ENCODE data around the gene HEATR5A.
"Not testable (repeated sequence)": the region's sequence is repeated elsewhere in the genome, so short reads cannot be mapped to it uniquely, and the experiment has no call there.

The HEATR5A gene

DNA sequence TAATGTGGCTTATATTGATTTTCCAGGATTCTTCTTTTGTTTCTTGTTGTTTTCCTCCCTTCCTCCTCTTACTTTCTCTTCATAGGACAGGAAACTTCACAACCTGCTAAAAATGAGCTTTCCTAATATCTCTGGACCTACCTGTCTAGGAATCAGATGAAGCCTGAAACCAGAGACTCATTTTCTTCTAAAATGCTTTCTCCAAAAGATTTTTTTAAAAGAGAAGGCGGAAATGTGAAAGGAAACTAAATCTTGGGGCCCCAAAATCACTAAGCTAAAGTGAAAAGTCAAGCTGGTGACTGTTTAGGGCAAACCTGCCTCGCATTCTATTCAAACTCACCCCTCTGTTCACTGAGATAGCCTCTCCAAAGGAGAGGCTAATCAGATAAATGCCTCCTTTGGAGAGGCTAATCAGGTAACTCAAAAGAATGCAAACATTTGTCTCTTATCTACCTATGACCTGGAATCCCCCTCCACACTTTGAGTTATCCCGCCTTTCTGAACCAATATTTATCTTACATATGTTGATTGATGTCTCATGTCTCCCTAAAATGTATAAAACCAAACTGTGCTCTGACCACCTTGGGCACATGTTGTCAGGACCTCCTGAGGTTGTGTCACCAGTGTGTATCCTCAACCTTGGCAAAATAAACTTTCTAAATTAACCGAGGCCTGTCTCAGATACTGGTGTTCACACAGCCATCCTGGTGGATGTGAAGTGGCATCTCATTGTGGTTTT lies 140.0 kb downstream of the HEATR5A start:
- DNase-seq, result no peak

DNA sequence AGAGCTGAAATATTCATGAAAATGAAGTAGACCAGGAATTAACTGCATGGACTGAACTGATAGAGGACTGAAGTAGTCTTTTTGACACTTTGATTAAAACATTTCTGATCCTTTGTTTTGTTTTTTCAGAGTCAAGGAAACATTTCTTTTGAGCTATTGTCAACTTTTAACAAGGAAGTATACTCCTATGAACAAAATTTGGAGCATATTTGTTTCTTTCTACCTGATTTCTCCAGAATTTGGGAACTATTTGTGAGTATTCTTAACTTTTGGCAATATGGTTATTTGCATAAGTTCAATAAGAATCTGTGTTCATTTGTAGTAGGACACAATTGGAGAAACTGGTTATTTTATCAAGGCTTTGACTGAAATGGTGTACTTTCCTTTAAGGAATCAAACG lies 141.5 kb downstream of the HEATR5A start:
- no peak for DNase-seq

DNA sequence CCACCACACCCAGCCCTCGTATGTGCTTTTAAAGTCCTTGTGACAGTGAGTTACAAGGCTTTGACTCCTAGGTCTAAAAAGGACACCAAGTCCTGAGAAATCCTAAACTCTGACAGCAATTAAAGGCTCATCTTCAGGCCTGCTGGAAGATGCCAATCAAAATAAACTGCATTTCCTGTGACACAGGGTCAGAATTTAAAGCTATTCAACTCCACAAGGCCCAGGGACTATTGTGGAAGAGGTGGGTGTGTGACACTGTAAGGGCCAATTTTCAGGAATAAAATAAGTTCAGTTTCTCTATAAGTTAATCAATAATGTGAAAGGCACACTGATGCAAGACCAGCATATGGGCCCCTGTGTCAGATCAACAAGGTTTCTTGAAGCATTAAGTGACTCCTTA lies 143.3 kb downstream of the HEATR5A start:
- DNase-seq, result no peak

DNA sequence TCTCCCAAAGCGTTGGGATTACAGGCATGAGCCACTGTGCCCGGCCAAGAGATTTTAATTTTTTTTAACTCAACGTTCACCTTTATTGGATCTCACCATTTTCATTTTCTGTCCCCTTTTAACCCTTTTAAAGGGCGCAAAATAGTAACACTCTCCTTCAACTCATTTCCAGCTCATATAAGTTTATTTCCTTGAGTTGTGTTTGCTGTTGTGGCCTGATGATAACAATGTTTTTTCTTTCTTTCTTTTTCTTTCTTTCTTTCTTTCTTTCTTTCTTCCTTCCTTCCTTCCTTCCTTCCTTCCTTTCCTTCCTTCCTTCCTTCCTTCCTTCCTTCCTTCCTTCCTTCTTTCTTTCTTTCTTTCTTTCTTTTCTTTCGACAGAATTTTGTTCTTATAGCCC lies 143.9 kb downstream of the HEATR5A start:
- not testable (repeated sequence) for DNase-seq

DNA sequence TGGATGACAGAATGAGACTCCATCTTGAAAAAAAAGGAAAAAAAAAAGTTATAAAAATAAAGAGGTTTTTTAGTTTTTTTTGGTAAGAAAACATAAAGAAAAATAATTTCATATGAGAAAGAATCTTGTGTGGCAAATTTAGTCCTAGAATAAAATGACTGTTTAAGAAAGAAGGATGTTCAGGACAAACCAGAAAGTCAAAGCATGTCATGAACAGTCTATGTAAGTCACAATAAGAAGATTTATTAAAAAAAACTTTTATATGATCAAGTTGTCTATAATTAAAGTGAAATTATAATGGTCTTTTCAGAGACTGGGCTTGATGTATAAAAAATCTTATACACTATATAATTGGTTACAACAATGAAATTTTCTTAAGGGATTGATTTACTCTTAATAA lies 144.6 kb downstream of the HEATR5A start:
- DNase-seq, result no peak

DNA sequence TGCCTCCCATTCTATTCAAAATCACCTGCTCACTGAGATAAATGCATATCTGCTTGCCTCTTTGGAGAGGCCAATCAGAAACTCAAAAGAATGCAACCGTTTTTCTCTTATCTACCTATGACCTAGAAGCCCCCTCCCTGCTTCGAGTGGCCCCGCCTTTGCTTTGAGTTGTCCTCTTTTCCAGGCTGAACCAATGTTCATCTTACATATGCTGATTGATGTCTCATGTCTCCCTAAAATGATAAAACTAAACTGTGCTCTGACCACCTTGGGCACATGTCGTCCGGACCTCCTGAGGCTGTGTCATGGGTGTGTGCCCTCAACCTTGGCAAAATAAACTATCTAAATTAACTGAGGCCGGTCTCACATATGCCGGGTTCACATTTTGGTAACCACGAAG lies 148.7 kb downstream of the HEATR5A start:
- no peak for DNase-seq

DNA sequence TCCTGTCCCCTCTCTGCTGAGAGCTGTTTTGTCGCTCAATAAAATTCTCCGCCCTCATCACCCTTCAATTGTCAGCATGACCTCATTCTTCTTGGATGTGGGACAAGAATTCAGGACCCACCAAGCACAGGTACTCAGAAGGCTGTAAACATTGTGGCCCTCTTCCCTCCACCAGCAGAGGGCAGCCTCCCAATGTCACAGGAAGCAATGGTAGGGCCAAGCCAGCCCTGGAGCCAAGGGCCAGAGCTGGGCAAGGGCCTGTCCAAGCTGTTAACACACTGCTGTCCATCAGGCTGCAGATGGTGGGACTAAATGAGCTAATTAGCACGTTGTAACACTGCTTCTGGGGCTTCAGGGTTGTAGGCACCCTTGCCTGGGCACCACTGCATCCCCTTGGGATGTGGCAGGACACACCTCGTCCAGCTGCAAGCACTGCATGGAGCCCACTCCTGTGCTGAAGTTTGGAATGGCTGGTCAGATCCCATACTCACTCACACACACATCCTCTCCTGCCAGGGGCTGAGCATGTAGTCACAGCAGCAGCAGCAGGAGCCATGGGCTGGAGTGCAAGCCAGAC lies 150.1 kb downstream of the HEATR5A start:
- DNase-seq, result peak; percentile 54

DNA sequence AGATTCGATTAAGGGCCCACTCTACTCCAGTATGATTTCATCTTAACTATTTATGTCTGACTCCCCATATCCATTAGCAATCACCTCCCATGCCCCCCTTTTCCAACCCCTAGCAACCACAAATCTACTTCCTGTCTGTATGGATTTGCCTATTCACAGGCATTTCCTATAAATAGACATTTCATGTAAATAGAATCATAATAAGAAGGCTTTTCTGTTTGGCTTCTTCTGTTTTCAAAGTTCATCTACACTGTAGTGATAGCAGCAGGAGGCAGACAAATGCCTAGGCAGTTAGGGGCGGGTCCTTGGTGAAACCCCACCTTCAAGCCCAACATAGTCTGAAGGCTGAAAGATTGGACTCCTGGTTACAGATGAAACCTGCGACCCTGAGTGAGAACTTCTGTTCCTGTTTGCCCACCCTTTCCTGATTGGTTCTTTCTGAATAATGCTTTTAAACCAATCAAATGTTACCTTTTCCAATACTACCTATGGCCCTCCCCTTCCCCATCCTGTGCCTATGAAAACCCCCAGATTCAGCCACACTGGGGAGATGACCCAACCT lies 150.6 kb downstream of the HEATR5A start:
- no peak for DNase-seq

DNA sequence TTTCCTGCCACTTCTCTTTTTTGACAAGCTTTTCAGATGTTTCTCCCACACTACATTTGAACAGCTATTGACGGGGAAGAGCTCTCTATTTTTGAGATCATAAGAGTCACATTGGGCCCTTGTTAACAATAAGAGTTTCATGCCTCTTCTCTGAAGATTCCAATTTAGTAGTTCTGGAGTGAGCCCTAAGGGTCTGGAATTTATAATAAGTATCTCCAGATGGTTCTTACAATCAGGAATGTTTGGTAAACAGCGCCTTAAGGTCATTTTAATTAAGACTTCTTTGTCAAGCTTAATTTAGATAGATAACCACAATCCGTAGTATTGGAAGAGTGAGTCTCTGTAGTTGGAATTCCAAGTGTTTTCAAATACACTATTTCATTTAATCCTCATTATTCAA lies 152.1 kb downstream of the HEATR5A start:
- DNase-seq, result no peak

DNA sequence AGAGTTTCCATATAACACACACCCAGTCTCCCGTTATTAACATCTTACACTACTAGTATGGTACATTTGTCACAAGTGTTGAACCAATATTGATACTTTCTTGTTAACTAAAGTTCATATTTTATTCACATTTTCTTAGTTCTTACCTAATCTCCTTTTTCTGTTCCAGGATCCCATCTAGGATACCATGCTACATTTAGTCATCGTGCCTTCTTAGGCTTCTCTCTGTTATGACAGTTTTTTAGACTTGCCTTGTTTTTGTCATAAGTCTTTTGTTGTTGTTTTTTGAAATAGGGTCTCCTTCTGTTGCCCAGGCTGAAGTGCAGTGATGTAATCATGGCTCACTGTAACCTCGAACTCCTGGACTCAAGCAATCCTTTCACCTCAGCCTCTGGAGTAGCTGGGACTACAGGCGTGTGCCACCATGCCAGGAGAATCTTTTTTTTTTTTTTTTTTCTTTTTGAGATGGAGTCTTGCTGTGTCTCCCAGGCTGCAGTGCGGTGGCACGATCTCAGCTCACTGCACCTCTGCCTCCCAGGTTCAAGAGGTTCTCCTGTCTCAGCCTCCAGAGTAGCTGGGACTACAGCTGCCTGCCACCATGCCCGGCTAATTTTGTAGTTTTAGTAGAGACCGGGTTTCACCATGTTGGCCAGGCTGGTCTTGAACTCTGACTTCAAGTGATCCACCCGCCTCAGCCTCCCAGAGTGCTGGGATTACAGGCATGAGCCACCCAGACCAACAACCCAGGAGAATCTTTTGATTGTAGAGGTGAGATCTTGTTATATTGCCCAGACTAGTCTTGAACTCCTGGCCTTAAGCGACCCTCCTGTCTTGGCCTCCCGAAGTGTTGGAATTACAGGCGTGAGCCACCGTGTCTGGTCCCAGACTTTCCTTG lies 153.7 kb downstream of the HEATR5A start:
- no peak for DNase-seq

DNA sequence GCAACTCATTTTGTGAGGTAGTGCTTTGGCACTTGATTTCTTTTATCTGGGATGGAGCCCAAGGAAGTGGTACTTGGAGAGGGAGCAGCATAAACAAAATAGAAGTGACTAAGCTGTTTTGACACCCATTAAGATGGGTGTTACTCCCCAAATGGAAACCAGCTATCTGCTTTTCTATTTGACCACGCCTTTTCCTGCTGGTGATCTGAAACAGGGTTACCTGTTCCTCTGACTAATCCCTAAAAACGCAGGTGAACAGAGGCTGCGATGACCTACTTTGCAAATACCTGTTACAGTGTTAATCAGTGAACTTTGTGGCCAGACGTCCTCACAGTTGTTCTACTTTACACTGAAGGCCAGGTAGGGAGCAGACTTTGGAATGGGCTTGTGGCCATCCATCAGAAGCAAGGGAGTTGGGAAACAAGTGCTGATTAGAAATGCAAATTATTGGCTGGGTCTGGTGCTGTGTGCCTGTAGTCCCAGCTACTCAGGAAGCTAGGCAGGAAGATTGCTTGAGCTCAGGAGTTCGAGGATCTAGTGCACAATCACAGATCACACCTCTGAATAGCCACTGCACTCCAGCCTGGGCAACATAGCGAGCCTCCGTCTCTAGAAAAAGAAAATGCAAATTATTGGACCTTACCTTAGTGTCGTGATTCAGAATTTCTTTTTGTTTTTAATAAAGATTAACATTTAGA lies 154.5 kb downstream of the HEATR5A start:
- no peak for DNase-seq

DNA sequence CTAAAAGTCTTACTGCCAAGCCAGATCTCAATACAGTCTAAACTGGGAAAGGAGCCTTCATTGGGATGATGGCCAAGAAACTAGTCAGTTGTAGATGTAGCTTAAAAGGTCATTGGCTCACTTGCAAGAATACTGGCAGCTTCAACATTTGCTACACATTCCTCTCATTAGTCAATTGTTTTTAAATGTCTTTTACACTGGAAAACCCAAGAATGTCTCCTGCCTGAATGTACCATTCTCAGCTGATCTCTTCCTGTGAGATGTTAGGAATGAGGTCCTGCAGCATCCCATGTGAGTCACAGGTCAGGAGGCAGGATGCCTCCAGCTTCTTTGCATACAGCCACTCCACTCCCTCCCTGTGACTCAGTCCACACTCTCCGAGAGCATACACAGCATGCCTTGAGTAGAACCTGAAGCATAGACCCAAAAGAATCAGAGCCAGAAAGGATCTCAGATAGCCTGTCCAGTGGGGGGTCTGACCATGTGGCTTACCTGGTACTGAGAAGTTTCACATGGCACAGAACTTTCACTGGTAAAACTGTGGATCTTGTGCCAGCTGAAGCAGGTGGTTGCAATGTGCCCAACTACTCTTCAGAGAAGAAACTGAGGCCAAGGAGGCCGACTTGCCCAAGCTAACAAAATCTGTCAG lies 156.7 kb downstream of the HEATR5A start:
- DNase-seq, result no peak

DNA sequence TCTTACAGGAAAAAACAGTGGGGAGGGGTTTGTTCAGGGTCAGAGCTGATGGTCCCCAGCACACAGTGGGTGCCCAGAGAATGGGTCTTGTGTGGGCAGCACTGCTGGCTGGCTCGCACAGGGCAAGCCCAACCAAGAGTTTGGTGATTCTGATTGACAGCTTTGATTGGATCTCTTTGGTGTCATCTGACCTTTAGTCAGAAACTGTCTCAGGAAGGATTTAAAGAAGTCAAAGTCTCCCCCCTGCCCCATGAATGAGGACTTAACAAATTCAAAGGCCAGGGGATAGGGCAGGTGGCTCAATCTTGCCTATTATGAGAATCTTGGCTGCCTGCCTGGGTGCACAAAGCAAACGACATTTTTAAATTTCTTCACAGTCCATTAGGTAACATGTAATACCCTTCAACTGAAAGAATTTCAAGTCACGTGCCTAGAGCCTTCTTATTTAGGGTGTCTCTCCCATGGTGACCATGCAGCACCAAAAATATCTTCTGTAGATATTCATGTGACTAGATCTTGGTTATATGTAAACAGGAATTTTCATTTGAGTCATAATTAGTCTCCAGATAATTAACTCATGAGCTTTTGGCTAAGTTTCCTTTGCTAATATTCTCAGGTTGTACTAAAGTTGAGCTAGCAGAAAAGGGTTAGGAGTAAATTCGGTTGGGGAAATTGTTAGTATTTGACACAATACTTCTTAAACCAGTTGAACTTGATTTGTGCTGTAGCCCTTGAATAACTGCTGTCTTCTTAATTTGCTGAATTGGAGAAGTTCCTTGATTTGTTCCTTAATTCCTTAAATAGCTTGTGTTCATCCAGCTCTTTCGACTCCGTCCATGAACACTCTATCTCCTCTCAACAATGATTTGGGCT lies 158.3 kb downstream of the HEATR5A start:
- no peak for DNase-seq

DNA sequence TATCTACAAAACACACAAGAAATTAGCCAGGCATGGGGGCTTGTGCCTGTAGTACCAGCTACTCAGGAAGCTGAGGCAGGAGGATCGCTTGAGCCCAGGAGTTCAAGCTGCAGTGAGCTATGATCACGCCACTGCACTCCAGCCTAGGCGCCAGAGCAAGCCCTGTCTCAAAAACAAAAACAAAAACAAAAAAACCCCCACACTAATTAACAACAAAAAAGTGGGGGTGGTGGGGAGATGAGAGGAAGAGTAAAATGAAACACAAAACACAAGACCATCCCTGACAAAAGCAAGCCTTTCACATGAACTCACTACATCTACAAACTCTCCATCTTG lies 158.9 kb downstream of the HEATR5A start:
- DNase-seq, result no peak

DNA sequence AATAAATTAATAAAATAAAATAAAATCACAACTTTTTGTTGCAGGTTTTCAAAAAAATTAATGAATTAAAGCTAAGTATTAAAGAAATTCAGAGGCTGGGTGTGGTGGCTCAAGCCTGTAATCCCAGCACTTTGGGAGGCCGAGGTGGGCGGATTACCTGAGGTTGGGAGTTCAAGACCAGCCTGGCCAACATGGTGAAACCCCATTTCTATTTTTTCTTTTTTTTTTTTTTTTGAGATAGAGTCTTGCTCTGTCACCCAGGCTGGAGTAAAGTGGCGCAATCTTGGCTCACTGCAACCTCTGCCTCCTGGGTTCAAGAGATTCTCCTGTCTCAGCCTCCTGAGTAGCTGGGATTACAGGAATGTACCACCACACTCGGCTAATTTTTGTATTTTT lies 161.3 kb downstream of the HEATR5A start:
- DNase-seq, result not testable (repeated sequence)

DNA sequence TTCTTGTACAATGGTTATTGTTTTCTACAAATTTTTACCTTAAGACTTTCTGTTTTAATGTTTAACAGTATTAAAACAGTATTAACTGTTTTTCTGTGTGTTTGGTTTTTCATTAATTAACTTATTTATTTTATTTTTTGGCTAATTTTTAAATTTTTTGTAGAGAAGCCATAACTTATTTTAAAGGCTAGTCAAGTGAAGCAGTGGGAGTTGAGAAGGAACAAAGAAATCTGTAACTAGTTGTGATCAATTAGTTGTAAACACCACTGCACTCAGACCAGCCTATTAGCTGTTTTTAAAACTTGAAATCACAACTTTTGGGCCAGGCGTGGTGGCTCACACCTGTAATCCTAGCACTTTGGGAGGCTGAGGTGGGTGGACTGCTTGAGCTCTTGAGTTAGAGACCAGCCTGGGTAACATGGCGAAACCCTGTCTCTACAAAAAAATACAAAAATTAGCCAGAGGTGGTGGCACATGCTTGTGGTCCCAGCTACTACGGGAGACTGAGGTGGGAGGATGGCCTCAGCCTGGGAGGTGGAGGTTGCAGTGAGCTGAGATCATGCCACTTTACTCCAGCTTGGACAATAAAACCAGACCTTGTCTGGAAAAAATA lies 161.8 kb downstream of the HEATR5A start:
- no peak for DNase-seq

DNA sequence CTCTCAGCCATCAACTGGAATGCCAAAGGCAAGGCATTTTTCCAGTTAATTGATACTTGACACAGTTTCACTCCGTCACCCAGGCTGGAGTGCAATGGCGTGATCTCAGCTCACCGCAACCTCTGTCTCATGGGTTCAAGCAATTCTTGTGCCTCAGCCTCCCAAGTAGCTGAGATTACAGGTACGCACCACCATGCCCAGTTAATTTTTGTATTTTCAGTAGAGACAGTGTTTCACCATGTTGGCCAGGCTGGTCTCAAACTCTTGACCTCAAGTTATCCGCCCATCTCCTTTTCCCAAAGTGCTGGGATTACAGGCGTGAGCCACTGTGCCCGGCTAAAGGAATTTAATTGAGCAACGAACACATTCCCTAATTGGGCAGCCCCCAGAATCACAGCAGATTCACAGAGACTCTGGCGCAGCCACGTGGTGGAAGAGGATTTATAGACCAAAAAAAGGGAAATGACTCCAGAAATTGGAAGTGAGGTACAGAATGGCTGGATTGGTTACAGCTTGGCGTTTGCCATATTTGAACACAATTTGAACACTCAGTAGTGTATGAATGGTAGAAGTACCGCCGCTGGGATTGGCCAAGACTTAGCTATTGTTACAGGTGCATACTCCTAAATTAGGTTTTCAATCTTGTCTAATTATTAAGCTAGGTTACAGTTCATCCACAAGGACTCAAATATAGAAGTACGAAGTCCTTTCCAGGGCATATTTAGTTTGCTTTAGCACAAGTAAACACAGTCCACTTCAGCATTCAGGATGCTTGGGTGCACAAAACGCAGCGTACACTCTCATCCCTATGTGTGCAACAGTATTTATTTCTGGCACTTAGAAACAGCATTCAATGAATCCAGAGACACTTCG lies 162.6 kb downstream of the HEATR5A start:
- DNase-seq, result not testable (repeated sequence)

DNA sequence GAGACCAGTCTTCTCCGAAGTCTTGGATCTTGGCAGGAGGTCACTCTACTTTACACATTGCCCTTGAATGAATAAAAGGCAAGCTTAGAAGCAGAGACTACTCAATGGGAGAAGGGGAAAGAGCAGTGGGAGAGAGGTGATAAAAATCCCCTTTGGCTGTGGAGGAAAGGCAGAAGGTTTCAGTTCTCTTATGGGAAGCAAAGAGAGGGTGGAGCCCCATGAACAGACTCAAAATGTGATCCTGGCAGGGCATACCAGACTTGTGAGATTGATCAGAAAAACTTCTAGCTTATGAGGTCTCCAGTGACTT lies 163.2 kb downstream of the HEATR5A start:
- no peak for DNase-seq

DNA sequence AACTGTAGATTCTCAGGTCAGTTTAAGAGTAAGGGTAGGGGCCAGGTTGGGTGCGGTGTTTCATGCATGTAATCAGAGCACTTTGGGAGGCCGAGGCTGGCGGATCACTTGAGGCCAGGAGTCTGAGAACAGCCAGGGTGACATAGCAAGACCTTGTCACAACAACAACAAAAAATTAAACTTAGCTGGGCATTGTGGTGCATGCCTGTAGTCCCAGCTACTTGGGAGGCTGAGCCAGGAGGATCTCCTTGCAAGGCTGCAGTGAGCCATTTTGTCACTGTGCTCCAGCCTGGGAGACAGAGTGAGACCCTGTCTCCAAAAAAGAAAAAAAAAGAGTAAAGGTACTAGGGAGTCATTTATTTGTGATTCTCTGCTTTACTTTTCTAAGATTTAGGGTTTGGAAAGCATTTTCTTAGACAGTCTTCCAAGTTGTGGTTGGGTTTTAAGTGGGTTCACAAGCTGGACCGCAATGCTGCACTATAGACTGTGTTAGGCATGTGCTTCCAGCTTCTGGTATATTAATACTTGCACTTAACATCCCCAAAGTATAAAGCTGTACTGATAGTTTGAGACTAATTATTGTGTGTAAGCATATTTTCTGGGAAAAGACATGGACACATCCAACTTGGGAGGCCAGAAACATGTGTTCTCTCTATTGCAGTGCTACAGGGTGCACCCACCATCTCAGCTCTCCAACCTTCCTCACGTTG lies 163.7 kb downstream of the HEATR5A start:
- no peak for DNase-seq

DNA sequence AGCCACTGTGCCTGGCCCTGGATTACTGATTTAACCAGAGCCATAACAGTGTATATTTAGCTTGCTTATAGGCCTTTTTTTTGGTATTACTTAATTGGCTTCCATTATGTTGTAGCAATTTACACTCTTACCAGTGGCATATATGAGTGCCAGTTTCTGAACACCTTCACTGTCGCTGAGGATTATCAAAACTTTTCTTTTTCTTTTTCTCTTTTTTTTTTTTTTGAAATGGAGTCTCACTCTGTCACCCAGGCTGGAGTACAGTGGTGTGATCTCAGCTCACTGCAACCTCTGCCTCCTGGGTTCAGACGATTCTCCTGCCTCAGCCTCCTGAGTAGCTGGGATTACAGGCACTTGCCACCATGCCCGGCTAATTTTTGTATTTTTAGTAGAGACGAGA lies 164.4 kb downstream of the HEATR5A start:
- not testable (repeated sequence) for DNase-seq
